ENCODE measurements around the gene IRS1.

IRS1 gene

DNA sequence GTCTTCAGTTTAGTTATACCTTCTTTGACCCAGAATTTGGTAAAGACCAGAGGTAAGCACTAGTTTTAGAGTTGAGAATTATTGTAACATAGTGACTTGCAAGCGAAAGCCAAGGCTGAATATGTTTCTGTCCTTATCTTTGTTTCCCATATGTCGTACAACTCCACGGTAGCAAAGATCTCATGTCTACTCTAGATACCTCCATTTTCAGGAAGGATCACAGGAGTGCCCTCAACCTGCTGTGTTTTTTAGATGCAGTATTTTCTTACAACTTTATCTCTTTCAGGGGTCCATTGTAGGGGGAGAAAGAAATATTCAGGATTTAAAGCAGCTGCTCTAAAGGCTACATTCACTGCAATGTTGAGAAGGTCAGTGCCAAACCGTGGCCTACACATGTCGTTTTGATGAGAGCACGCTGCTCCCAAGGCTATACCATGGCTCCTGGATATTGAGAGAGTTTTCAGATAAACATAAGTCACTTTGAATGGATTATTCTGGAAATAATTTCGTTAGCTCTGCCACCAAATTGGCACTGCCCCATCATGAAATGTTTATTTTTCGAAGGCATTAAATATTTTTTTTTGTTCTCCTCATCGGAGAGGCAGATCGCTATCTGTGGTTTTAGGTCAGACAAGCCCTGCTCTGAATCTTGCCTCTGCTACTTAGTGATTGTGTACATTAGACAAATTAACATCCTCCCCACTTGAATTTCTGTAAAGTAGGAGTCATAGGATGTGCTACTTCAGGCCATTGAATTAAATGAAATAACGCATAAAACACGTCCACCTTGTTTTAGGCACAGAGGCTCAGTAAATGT is 38.4 kb upstream of the IRS1 start:
- no peak overlapping the region for H3K4me2 ChIP-seq (ENCODE audit: low read length)
- no peak overlapping the region for H2AFZ ChIP-seq
- peaks cover 8% of the 10 kb centered on the region for H3K4me1 ChIP-seq
- H3K27me3 ChIP-seq (ENCODE audit: control insufficient read depth, insufficient read depth, low read length), result no peaks in the 10 kb centered on the region
- no peak overlapping the region for H3K27ac ChIP-seq
- no peak overlapping the region for H3K4me3 ChIP-seq (ENCODE audit: low read depth, low read length)
- no peaks in the 10 kb centered on the region for H3K9me3 ChIP-seq (ENCODE audit: control insufficient read depth, low read length)
- TF ChIP-seq, protein P1, sequence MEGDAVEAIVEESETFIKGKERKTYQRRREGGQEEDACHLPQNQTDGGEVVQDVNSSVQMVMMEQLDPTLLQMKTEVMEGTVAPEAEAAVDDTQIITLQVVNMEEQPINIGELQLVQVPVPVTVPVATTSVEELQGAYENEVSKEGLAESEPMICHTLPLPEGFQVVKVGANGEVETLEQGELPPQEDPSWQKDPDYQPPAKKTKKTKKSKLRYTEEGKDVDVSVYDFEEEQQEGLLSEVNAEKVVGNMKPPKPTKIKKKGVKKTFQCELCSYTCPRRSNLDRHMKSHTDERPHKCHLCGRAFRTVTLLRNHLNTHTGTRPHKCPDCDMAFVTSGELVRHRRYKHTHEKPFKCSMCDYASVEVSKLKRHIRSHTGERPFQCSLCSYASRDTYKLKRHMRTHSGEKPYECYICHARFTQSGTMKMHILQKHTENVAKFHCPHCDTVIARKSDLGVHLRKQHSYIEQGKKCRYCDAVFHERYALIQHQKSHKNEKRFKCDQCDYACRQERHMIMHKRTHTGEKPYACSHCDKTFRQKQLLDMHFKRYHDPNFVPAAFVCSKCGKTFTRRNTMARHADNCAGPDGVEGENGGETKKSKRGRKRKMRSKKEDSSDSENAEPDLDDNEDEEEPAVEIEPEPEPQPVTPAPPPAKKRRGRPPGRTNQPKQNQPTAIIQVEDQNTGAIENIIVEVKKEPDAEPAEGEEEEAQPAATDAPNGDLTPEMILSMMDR (IDR thresholded peaks at IDR 0.05), result no peak
- peaks cover 8% of the 10 kb centered on the region for H3K79me2 ChIP-seq
- H3K9ac ChIP-seq, result no peak overlapping the region
- H3K36me3 ChIP-seq (ENCODE audit: control insufficient read depth, insufficient read depth, low read length), result no peaks in the 10 kb centered on the region

DNA sequence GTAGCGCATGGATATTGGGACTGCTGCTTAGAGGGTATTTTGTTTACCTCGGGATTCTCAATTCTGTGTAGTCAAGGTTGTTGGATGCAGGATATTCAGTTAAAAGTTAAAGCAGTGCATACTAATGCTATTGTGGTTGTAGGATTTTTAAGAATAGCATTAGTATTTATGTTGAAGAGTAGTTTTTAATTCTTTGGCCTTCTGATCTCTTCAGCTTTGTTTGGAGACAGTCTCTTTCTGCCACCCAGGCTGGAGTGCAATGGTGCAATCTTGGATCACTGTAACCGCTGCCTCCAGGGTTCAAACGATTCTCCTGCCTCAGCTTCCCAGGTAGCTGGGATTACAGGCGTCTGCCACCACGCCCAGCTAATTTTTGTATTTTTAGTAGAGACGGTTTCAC is 37.7 kb upstream of the IRS1 start:
- H3K79me2 ChIP-seq, result peaks cover 3% of the 10 kb centered on the region
- no peaks in the 10 kb centered on the region for H3K36me3 ChIP-seq (ENCODE audit: control insufficient read depth, insufficient read depth, low read length)
- H3K4me1 ChIP-seq, result peaks cover 8% of the 10 kb centered on the region
- no peak overlapping the region for H3K4me2 ChIP-seq (ENCODE audit: low read length)
- H3K4me3 ChIP-seq (ENCODE audit: low read depth, low read length), result no peak overlapping the region
- no peaks in the 10 kb centered on the region for H3K9me3 ChIP-seq (ENCODE audit: control insufficient read depth, low read length)
- peak overlapping the region; percentile 95 for H3K27ac ChIP-seq
- H3K27me3 ChIP-seq (ENCODE audit: control insufficient read depth, insufficient read depth, low read length), result no peaks in the 10 kb centered on the region
- TF ChIP-seq, protein P1 (IDR thresholded peaks at IDR 0.05), result no peak
- H2AFZ ChIP-seq, result no peak overlapping the region
- H3K9ac ChIP-seq, result no peak overlapping the region

DNA sequence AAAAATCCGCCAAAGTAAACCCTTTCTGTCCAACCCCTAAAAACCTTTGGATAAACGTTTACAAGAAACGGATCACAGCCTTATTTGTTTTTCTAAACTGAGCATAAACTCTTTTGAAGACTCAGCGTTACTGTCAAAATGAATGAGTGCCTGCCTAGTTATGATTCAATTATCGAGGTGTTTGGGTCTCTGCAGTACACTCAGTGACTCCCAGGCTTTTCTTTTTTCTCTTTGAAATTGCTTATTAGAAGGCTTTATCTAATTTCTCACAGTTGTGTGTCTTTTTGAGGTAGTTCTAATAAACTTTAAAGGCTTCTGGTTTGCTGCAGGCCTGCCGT is 36.9 kb upstream of the IRS1 start:
- Histone ChIP-seq H3K27me3 (ENCODE audit: control insufficient read depth, insufficient read depth, low read length) (no peaks in the 10 kb centered on the region), H3K4me1 (peaks cover 8% of the 10 kb centered on the region), H3K9ac (no peak overlapping the region), H3K36me3 (ENCODE audit: control insufficient read depth, insufficient read depth, low read length) (no peaks in the 10 kb centered on the region), H3K9me3 (ENCODE audit: control insufficient read depth, low read length) (no peaks in the 10 kb centered on the region), H2AFZ (peak overlapping the region; percentile 94), H3K4me2 (ENCODE audit: low read length) (peak overlapping the region; percentile 91), H3K27ac (peak overlapping the region; percentile 95), H3K79me2 (peaks cover 3% of the 10 kb centered on the region), H3K4me3 (ENCODE audit: low read depth, low read length) (peak overlapping the region; percentile 89)
- TF ChIP-seq, protein P1 (IDR thresholded peaks at IDR 0.05), result no peak

DNA sequence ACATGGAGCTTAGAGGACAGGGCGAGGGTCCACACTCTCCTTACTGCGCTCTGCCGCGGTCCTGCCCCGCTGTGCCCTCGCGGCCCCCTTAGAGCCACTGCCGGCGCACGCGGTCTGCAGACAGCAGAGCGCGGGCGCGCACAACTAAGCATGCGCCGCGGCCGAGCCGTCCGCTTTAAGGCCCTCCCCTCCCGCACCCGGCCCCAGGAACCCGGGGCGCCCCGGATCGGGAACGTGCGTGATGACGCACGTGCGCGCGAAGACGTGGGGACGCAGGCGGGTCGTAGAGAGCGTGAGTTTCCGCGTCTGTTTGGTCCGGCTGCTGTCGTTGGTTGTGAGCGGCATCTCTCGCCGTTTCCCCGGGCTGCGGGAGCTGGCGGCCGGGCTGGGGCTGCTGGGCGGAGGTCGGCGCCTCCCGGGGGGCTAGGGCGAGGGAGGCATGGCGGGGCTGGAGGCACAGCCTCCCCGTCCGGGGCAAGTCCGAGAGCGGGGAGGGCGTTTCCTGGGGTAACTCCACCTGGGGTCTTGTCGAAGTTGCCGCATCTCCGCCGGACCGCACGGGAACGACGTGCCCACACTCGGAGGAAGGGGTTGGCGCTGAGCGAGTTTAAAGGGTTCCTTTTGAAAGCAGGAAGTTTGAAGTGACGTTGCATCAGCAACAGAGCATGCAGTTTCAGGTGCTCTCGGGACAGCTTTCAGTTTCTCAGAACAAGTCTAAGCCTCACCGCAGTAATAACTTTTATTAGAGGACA is 36.4 kb upstream of the IRS1 start, which contains the start of gene RHBDD1:
Gene RHBDD1 (plus strand): TSS at position 259 of the 752 bp plus-strand sequence. CDS start 28,640 bp downstream, outside the sequence.
- Histone ChIP-seq H3K36me3 (ENCODE audit: control insufficient read depth, insufficient read depth, low read length) (no peaks in the 10 kb centered on the region), H3K4me3 (ENCODE audit: low read depth, low read length) (peak within 1 kb of the TSS; percentile 89), H3K27me3 (ENCODE audit: control insufficient read depth, insufficient read depth, low read length) (no peaks in the 10 kb centered on the region), H3K27ac (peak within 1 kb of the TSS; percentile 95), H2AFZ (peak within 1 kb of the TSS; percentile 94), H3K79me2 (peaks cover 3% of the 10 kb centered on the region), H3K4me2 (ENCODE audit: low read length) (peak within 1 kb of the TSS; percentile 91), H3K9me3 (ENCODE audit: control insufficient read depth, low read length) (no peaks in the 10 kb centered on the region), H3K4me1 (peaks cover 8% of the 10 kb centered on the region), H3K9ac (peak within 1 kb of the TSS; percentile 81)
- TF ChIP-seq, protein P1 (IDR thresholded peaks at IDR 0.05), result no peak

All from parathyroid adenoma (tissue), 2 donors.